GM13976 (cell line): ENCODE results near the gene CFTR.
A peak's percentile ranks its signal among the peaks of the same experiment; 100 is the strongest.
"Not testable (repeated sequence)": the region's sequence is repeated elsewhere in the genome, so short reads cannot be mapped to it uniquely, and the experiment has no call there.

Experiments used
- DNase-seq: peaks from one replicate; pipeline ENCODE4 v3.0.0; 2012; ENCODE audit warnings: low spot score
- in situ Hi-C: fragments of 300-500 bp; cut with MboI; formaldehyde crosslinking; loops from one replicate; pipeline ENCODE4 v1.12.0; 2022; ENCODE audit warnings: low sequenced_read_pairs, mixed read lengths, inconsistent platforms; ENCODE audit not compliant: unreplicated experiment
- TF ChIP-seq, protein P1 (sequence below): IDR thresholded peaks from 2 replicates; pipeline ENCODE4 v1.5.1; 2012; ENCODE audit warnings: borderline replicate concordance, mild to moderate bottlenecking; ENCODE audit not compliant: insufficient read depth; ENCODE audit errors: extremely low read depth, missing control alignments, control extremely low read depth

CFTR gene

DNA sequence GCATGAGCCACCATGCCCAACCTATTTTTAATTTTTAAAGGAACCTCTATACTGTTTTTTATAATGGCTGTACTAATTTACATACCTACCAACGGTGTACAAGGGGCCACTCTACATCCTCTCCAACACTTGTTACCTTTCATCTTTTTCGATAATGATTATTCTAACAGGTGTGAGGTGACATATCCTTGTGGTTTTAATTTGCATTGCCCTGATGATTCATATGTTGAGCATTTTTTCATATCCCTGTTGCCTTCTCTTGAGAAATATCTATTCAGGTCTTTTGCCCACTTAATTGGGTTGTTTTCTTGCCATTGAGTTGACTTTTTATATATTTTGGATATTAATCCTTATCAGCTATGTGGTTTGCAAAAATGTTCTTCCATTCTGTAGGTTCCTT is 226.4 kb downstream of the CFTR start:
- no peak for DNase-seq
- TF ChIP-seq, protein P1, sequence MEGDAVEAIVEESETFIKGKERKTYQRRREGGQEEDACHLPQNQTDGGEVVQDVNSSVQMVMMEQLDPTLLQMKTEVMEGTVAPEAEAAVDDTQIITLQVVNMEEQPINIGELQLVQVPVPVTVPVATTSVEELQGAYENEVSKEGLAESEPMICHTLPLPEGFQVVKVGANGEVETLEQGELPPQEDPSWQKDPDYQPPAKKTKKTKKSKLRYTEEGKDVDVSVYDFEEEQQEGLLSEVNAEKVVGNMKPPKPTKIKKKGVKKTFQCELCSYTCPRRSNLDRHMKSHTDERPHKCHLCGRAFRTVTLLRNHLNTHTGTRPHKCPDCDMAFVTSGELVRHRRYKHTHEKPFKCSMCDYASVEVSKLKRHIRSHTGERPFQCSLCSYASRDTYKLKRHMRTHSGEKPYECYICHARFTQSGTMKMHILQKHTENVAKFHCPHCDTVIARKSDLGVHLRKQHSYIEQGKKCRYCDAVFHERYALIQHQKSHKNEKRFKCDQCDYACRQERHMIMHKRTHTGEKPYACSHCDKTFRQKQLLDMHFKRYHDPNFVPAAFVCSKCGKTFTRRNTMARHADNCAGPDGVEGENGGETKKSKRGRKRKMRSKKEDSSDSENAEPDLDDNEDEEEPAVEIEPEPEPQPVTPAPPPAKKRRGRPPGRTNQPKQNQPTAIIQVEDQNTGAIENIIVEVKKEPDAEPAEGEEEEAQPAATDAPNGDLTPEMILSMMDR: no peak
- in situ Hi-C loops: no loop called here

DNA sequence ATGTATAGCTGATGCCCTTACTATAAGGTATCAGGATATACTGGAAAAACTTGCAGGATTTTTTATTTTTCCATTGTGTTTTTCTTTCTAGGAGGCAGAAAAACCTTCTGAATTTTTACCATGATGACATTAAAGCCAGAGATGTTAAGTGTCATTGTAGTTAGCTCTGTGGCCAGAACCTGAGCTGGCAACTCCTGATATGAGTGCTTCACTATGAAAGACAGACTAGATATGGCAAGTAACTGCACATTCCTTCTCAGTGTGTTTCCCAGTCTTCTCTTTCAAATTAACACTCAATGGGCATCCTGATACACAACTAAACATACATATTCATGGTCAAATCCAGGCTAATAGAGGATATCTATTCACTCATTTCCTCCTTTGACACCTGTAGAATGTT is 227.3 kb downstream of the CFTR start:
- no peak for DNase-seq
- TF ChIP-seq, protein P1: no peak
- in situ Hi-C loops: no loop called here

DNA sequence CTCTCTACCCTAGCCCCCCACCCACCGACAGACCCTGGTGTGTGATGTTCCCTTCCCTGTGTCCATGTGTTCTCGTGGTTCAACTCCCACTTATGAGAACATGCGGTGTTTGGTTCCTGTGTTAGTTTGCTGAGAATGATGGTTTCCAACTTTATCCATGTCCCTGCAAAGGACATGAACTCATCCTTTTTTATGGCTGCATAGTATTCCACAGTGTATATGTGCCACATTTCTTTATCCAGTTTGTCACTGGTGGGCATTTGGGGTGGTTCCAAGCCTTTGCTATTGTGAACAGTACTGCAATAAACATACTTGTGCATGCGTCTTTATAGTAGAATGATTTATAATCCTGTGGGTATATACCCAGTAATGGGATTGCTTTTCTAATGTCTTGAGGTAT is 228.3 kb downstream of the CFTR start:
- in situ Hi-C loops, DNase-seq: not testable (repeated sequence)

DNA sequence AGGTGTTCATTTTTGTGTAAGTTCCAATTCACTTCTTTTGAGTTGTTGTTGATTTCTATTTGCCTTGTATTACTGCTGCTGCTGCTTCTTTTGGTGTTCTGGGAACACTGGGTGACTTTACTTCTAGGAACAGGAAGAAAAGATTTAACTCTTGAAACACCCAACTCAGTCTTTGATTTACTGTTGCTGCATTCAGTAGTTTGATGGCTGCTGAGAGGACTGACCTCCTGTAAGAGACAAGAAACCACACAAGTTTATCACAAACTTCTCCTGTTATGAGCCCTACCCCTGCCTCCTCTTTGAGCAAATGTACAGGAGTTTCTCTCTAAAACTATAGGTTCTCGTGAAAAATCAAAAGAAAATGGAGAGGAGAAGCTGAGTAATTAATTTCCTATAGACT is 231.7 kb downstream of the CFTR start:
- in situ Hi-C loops: no loop called here
- TF ChIP-seq, protein P1: no peak
- no peak for DNase-seq

DNA sequence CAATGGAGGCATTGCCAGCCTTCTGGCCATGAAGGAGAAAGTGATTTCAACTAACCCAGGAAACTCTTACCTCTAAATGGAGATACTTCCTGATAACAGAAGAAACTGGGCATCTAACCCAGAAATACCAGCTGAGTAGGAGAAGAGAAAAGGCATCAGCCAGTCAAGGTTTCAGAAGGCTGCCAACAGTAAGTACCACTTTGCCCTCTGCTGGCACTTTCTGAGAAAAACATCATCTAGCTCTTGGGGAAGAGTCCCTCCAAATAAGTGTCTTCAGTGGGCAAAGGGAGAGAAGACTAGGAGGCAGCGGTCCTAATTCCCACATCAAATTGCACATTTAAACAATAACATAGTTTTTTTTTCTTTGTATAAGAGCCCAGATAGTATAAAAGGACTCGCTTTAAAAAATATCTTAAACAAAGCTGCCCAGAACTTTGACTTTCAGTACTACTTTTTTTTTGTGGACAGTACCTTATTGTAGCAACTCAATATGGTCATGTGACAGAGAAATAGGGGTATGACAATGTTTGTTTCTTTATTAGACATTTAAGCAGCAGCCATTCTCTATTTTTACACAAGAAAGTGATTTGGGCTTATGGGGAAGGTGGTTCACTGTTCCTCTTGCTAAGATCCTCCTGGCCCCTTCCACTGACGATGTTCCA is 236.1 kb downstream of the CFTR start:
- in situ Hi-C loops: no loop called here
- TF ChIP-seq, protein P1: peak; percentile 50
- peak; percentile 38 for DNase-seq

DNA sequence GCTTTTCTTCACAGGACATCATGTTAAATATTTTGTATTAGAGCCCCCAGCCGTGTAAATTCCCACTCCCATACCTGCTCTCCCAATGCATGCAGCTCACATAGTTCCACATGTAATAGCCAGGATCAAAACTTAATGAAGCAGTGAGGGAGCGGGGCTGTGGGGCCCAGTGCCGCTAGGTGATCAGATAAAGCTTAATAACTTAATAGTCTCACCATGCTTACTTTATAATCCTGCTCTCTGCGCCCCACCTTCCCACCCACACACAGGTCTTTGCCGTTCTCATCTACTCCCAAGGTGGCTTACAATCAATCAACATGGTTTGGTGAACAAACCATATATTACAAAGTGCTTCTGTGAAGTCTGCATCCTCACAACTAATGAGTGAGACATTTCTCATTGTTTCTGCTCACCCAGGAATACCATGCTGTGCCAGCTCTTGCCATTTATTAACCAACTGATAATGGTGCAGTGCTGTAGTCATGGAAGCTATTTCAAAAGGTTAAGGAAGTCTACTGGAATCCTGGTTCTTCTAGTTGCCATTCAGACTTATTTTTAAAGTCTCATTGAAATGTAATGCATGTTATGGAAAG is 237.0 kb downstream of the CFTR start:
- no peak for DNase-seq
- TF ChIP-seq, protein P1: no peak
- in situ Hi-C loops: no loop called here

DNA sequence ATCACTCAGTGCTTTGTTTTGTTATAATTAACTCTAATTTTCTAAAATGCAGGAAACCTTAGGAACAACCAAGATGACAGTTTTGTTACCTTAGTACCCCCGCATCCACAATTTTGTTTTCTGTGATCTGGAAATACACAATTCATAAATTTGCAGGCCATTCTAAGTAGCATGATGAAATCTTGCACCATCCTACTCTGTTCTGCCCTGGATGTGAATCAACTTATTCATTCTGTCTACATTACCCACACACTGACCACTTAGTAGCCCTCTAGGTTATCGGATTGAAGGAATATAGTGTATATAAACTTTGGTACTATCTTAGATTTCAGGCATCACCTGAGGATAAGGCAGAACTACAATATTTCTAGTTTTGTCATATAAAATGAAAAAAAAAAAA is 237.5 kb downstream of the CFTR start:
- TF ChIP-seq, protein P1: no peak
- no peak for DNase-seq
- in situ Hi-C loops: no loop called here
